GM18873 (cell line): ENCODE measurements around the gene IFI44.

Source experiments
- ATAC-seq: cut with Tn5 transposase; IDR thresholded peaks from one replicate; pipeline ENCODE4 v1.9.1; 2021; ENCODE audit warnings: mild to moderate bottlenecking, moderate library complexity, moderate number of reproducible peaks; ENCODE audit not compliant: unreplicated experiment, low FRiP score

Gene IFI44, protein sequence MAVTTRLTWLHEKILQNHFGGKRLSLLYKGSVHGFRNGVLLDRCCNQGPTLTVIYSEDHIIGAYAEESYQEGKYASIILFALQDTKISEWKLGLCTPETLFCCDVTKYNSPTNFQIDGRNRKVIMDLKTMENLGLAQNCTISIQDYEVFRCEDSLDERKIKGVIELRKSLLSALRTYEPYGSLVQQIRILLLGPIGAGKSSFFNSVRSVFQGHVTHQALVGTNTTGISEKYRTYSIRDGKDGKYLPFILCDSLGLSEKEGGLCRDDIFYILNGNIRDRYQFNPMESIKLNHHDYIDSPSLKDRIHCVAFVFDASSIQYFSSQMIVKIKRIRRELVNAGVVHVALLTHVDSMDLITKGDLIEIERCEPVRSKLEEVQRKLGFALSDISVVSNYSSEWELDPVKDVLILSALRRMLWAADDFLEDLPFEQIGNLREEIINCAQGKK

DNA sequence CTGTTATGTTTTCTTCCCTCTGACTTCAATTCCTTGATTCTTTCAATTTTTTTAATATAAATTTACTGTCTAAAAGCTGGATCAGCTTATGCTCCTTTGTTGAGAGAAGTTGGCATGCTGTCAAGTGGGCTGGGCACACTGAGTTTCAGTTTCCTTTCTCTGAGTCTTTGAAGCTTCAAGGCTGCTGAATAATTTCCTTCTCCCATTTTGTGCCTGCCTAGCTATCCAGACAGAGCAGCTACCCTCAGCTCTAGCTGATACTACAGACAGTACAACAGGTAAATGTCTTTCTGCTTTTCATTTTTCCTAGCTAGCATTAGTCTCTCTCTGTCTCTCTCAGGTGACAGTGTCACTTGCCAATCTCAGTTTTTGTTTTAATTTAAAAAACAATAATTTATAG, at the start of gene IFI44:
Gene IFI44, plus strand, starts transcription at position 204 of the 400 bp plus-strand sequence. CDS start 365 bp downstream, outside the sequence.
- ATAC-seq = peak; percentile 94

DNA sequence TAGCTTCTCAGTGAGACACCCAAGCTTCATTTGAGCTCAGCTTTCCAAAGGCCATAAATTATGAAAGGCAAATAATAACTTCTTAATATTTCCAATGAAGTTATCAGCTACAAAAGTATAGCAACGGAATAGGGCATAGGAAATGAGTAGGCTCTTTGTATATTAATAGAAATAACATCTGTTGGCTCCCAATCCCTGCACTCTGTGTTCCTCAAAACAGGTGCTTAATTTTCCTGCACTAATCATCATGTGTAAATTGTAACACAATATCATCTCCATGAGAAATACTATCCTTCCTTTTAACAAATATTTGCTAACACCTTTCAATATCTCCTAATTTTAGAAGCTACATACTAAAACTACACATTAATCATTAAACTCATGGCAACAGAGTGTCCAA, 48.6 kb upstream of the IFI44 start:
- ATAC-seq = no peak

DNA sequence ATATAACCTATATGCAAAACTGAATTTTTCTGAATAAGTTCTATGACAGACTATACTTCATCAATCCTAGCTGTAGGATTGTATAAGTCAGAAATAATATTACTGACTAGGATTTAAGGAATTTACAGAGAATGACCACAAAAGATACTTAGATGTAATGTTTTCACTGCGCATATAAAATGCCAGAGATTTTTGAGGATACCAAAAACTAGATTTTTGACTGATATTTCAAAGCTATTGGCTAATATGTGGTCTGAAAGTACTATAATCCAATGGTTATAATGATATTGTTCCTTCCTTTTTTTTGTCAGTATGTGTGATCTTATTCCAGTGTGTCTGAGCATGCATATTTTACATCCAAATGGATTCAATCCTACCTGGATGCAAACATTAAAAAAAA, 46.4 kb upstream of the IFI44 start:
- ATAC-seq = no peak

DNA sequence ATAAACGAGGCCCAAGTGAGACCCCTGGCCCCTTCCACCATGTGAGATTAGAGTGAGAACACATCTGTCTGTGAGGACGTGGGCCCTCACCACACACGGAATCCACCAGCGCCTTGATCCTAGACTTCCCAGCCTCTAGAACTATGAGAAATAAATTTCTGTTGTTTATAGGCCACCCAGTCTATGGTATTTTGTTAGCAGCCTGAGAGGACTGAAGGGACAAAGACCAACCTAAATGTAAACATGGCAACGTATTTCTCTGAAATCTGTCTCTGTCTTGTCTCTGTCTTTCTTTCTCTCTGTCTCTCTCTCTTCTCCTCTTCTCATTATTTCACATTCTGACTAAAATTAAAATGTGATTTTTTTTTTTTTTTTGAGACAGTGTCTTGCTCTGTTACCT, 45.0 kb upstream of the IFI44 start:
- ATAC-seq = no peak

DNA sequence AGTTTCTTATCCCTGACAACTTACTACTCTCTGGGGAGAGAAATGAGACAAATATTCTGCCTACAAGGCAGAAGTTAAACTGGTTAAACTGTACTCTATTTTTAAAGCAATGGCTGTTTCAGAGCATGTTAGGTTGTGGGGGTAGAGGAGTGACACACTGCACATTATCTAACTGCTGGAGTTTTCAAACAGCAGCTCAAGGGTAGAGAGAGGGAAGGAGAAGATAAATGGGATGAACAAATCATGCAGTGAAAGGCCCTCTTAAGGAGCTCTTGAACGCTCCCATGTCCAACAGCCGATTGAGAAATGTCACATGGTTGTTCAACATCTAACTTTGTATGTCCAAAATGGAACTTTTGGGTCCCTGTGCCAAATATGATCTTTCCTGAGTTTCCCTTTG, 43.4 kb upstream of the IFI44 start:
- ATAC-seq = no peak

DNA sequence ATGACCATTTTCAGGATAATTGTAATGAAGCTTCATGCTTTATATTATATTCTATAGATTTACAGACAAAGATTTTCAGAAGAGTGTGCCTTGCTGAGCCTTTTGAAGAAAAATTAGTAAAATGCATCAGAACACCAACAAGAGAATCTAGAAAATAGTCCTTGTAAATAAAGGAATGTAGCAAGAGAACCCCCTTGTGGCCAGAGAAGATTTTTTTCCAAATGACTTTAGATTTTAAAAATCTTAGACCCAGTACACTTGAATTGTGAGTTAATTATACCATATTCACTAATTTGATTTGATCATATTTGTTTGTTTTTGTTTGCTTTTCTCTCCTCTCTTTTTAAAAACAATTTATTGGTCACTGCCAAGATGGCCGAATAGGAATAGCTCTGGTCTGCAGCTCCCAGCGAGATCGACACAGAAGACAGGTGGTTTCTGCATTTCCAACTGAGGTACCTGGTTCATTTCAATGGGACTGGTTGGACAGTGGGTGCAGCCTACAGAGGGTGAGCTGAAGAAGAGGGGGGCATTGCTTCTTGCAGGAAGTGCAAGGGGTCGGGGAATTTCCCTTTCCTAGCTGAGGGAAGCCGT, 42.2 kb upstream of the IFI44 start:
- ATAC-seq = no peak

DNA sequence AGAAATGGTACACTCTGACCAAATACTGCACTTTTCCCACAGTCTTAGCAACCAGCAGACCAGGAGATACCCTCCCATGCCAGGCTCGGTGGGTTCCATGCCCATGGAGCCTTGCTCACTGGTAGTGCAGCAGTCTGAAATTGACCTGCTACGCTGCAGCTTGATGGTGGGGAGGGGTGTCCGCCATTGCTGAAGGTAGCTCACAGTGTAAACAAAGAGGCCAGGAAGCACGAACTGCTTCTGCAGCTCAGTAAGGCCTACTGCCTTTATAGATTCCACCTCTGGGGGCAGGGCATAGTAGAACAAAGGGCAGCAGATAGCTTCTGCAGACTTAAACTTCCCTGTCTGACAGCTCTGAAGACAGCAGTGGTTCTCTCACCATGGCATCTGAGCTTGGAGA, 41.7 kb upstream of the IFI44 start:
- no peak for ATAC-seq

DNA sequence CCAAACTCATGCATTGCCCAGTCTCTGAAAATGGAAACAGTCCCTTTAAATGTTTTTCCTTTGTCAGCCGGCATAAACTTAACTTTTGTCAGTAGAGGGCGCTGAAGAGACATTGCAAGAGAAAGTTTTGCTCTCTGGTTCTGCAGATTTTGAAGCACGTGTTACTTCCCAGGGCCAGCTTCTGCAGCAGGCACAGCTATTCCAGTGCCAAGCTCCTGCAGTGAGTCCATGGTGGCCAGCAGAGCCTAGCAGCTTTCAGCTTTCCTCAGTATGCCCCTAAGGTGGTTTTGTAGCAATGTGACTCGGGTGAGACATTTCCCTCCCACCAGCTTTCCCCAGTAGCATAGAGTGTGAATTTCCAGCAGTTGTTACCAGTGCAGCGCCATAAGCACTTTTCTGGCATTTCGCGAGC, 32.0 kb upstream of the IFI44 start:
- ATAC-seq = peak; percentile 44

DNA sequence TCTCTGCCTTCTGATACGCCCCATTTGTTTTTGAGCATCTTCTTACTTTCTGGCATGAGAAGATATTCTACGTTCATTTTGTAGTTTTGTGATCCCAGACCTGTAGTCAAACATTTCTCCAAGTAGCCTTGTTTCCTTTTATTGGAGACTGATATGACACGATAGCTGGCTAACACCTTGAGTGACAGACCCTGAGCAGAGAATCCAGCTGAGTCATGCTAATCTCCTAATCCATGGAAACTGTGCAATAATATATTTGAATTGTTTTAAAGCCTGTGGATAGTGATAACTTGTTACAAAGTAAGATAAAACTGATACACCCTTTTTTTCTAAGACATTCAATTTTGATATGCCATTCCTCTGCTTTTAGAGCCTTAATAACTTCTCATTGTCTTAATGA, 30.6 kb upstream of the IFI44 start:
- ATAC-seq = no peak

DNA sequence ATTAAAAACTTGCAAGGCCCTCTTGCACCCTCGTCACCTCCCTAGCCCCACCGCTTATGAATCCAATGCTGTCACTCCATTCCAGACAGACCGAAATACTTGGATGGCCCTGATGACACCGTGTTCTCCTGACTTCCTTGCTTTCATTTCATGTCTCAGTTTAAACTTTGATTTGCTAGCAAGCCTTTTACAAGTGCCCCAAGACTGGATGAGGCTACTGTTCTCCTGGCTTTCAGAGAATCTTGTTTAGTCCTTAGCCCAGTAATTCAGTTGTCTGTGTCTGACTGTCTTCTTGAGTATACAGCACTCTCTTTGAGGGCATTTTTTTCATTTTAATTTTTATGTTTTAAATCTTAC, 30.2 kb upstream of the IFI44 start:
- ATAC-seq = peak; percentile 8

DNA sequence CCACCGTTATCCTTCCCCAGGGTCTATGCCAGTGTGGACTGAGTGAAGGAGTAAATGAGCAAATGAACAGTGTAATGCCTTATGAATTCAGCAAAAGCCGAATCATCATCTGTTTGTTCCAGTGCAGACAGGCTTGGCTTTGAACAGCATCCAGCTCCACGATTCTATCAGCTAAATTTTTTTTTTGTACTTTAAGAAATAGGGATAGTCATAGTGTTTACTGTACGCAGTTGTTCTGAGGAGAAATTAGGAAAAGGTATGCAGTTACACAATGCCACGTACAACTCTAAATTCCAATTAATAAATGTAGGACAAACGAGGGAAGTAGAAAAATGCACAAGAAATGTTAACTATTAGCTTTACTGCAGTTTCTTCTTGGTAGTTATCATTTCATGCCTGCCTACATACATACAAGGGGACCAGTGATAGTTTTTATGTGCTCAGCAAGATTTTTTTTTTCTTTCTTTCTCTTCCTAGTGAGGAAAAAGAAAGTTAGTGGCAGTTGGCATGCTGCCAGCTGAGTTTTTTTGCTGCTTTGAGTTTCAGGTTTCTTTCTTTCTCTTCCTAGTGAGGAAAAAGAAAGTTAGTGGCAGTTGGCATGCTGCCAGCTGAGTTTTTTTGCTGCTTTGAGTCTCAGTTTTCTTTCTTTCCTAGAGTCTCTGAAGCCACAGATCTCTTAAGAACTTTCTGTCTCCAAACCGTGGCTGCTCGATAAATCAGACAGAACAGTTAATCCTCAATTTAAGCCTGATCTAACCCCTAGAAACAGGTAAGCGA, 29.6 kb upstream of the IFI44 start, which contains the start of gene IFI44L:
Gene IFI44L, plus strand, starts transcription at position 646 of the 777 bp plus-strand sequence. CDS start 7,468 bp downstream, outside the sequence.
- ATAC-seq = peak; percentile 28

DNA sequence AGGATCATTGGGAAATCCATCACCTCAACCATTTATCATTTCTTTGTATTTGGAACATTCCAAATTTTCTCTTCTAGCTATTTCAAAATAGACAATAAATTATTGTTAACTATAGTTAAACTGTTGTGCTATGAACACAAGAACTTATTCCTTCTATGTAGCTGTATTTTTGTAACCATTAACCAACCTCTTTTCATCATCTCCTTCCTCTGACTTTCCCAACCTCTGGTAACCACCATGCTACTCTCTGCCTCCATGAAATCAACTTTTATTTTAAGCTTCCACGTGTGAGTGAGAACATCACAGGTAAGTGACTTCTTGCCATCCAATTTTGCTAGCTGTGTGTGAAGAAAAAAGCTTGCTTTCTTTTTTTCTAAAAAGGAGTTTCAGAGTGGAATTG, 29.0 kb upstream of the IFI44 start:
- ATAC-seq = no peak

DNA sequence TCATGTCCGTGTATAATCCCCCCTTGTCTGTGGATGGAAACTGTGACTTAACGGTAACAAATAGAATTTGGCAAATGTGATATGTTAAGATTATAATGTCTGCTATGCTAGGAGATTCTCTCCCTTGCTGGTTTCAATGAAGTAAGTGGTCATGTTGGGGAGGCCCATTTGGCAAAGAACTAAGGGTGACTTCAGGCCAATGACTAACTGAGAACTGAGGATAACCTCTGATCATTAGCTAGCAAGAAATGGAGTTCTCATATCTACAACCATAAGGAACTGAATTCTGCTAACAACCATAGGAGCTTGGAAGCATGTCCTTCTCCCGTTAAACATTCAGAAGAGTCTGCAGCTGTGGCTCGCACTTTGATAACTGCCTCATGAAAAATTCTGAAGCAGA, 27.1 kb upstream of the IFI44 start:
- ATAC-seq = no peak

DNA sequence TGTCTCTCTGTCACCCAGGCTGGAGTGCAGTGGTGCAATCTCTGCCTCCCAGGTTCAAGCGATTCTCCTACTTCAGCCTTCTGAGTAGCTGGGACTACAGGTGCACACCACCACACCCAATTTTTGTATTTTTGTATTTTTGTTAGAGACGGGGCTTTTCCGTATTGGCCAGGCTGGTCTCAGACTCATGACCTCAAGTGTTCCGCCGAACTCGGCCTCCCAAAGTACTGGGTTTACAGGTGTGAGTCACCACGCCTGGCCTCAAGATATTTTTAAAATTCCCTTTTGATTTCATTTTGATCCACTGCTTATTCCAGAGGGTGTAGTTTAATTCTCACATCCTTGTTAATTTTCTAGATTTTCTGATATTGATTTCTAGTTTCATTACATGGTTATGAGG, 25.6 kb upstream of the IFI44 start:
- no peak for ATAC-seq

DNA sequence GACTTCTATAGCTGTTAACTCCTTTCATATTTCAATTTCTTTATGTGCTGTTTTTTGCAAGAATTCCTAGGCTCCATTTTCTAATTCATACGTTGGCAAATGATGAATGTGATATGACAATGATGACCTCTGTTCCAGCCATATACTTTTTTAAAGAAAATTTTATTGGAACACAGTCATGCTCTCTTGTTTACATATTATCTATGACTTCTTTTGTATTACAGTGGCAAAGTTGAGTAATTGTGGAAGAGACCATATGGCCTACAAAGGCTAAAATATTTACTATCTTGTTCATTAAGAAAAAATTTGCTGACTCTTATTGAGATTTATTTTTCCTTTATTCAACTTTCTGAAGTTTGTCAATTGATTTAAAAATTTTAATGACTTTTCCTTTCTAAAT, 22.3 kb upstream of the IFI44 start:
- ATAC-seq = no peak

DNA sequence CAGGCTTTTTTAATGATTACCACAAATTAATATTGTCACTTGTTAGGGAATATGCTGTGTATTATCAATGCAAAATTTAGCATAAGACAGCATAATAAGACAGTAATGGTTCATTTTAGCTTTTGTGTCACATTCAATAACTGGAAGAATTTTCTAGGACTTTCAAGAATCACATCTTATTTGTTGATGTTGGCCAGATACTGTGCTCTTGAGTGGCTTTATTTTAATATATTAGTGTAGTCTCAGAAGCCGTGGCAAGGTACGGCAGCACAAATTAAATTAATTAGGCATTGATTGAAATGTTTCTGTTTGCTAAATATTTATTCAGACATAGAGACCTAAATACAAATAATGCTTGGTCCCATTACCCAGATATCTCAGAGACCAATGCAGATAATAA, 19.0 kb upstream of the IFI44 start:
- no peak for ATAC-seq

DNA sequence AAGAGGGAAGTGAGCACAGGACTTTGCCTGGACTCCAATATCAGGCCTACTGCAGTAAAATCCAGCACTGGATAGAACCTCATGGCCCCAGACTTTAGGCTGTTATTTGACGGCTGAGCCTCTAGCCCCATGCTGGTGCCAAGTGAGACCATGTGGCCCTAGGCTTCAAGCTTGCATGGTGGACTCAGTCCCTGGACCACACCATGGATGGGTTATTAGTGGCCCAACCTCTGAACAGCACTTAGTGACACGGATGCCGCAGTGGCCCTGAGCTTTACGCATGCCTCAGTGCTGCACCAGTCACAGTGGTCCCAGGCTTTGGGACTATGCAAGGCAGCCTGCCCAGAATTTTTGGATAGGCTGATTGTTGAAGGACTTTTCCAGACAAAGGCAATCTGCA, 16.4 kb upstream of the IFI44 start:
- no peak for ATAC-seq

DNA sequence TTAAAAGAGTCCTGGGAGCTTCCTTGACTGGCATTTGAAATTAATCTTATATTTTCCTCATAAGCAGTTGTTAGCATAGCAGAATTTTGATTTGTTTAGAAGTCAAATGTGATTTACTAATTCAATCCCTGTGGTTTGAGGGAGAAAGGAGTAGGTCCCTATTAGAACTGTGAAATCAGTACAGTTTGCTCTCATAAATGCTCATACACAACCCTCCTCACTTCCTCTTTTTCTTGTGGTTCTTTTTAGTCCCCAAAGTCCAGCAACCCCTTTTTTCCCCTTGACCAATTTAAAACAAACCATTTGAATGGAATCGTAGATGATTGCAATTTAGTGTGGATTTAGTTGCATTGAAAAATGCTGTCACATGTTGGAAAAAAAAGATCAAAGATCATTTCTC, 9.2 kb upstream of the IFI44 start:
- peak; percentile 70 for ATAC-seq

DNA sequence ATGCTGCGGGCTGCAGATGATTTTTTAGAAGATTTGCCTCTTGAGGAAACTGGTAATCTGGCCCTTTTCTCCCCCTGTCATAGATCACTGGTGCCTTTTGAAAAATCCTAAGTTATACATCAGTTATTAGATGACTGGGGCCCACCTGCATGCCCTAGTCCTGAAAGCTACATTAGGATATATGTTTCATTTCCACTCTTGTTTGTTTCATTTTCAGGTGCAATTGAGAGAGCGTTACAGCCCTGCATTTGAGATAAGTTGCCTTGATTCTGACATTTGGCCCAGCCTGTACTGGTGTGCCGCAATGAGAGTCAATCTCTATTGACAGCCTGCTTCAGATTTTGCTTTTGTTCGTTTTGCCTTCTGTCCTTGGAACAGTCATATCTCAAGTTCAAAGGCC, 8.1 kb upstream of the IFI44 start:
- ATAC-seq = no peak

DNA sequence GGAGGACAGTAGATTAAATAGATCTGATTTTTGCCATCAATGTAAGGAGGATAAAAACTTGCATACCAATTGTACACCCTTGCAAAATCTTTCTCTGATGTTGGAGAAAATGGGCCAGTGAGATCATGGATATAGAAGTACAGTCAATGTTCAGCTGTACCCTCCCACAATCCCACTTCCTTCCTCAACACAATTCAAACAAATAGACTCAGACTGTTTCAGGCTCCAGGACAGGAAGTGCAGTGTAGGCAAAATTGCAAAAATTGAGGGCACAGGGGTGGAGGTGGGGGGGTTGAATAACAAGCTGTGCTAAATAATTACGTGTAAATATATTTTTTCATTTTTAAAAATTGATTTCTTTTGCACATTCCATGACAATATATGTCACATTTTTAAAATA, 3.9 kb upstream of the IFI44 start:
- no peak for ATAC-seq

DNA sequence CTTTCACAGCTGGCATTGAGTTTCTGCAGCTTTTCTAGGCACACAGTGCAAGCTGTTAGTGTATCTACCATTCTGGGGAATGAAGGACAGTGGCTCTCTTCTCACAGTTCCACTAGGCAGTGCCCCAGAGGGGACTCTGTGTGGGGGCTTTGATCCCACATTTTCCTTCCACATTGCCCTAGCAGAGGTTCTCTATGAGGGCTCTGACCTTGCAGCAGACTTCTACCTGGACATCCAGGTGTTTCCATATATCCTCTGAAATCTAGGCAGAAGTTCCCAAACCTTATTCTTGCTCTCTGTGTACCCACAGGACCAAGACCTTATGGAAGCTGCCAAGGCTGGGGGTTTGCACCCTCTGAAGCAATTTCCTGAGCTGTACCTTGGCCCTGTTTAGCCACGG, 2.4 kb upstream of the IFI44 start:
- no peak for ATAC-seq
